Calu3 (cell line): ENCODE measurements around the gene DNAJC25. TPM values are rescaled to one million over a fixed set of nuclear protein-coding genes. Genes with fewer than 3 reads are reported as not detected.
A peak's percentile ranks its signal among the peaks of the same experiment; 100 is the strongest.

Source experiments
- BruUV-seq: library from RNA; stranded (reverse); fragments of 400-500 nt; replicated peaks from 2 replicates; lab custom pipeline; 2021; lab: Mats Ljungman, UMichigan
- CTCF ChIA-PET: fragments of 300-600 bp; sonication (Branson Sonifier 250); formaldehyde crosslinking; loops from one replicate; lab custom pipeline; 2022; ENCODE audit warnings: antibody characterized with exemption; lab: Charles Lee
- DNase-seq: peaks from one replicate; pipeline ENCODE4 v3.0.0; 2022
- H3K27ac Mint-ChIP-seq: one replicate; pipeline ENCODE4 v1.8.0; 2022; ENCODE audit warnings: mixed read lengths; ENCODE audit not compliant: unreplicated experiment
- H3K27me3 Mint-ChIP-seq: one replicate; pipeline ENCODE4 v1.8.0; 2022; ENCODE audit warnings: mixed read lengths; ENCODE audit not compliant: unreplicated experiment
- H3K36me3 Mint-ChIP-seq: one replicate; pipeline ENCODE4 v1.8.0; 2022; ENCODE audit warnings: mild to moderate bottlenecking, moderate library complexity, mixed read lengths; ENCODE audit not compliant: insufficient read depth, unreplicated experiment
- H3K4me1 Mint-ChIP-seq: one replicate; pipeline ENCODE4 v1.8.0; 2022; ENCODE audit warnings: mild to moderate bottlenecking, low read depth, mixed read lengths; ENCODE audit not compliant: unreplicated experiment
- H3K4me3 Mint-ChIP-seq: one replicate; pipeline ENCODE4 v1.8.0; 2022; ENCODE audit warnings: mild to moderate bottlenecking, low read depth, moderate library complexity, mixed read lengths; ENCODE audit not compliant: unreplicated experiment
- H3K9me3 Mint-ChIP-seq: one replicate; pipeline ENCODE4 v1.8.0; 2022; ENCODE audit warnings: low read depth, mixed read lengths; ENCODE audit not compliant: unreplicated experiment
- CTCF ChIP-seq: fragments of 200-600 bp; IDR thresholded peaks from one replicate; pipeline ENCODE4 v1.8.0; 2022; ENCODE audit warnings: antibody characterized with exemption; ENCODE audit not compliant: unreplicated experiment
- intact Hi-C: fragments of 100-400 bp; cut with micrococcal nuclease; formaldehyde crosslinking; loops from one replicate; pipeline ENCODE4 v1.10.0; 2022; ENCODE audit not compliant: unreplicated experiment
- total RNA-seq: library from RNA; stranded (reverse); gene quantifications from 2 replicates; pipeline ENCODE4 v1.2.3, GENCODE V29; 2022

The DNAJC25 gene
- total RNA-seq, 1 experiment from 2014 or later = 6.3 TPM

GRCh38 chr9:111657051-111657450 lies 25.9 kb downstream of the DNAJC25 start:
- CTCF ChIA-PET = no interaction called here
- Mint-ChIP-seq H3K27me3 (no peaks in the 10 kb centered on the region), H3K9me3 (no peaks in the 10 kb centered on the region), H3K27ac (no peak overlapping the region), H3K4me3 (no peak overlapping the region), H3K4me1 (peaks cover 3% of the 10 kb centered on the region), H3K36me3 (peaks cover 16% of the 10 kb centered on the region)
- intact Hi-C loops = no loop called here
- no peak for DNase-seq
- BruUV-seq = no TSS peak
- no peak for TF ChIP-seq CTCF

- no peak for DNase-seq
- Mint-ChIP-seq H3K4me3 (no peak overlapping the region), H3K27me3 (no peaks in the 10 kb centered on the region), H3K9me3 (no peaks in the 10 kb centered on the region), H3K4me1 (peaks cover 20% of the 10 kb centered on the region), H3K27ac (no peak overlapping the region), H3K36me3 (peaks cover 25% of the 10 kb centered on the region)
- no TSS peak for BruUV-seq
- TF ChIP-seq CTCF = no peak
- intact Hi-C loops = loop anchor here (2.0 kb wide), 1 partner anchor 60 kb away; the partner anchor contains the start of gene PTGR1
- CTCF ChIA-PET = no interaction called here
Measured at GRCh38 chr9:111658943-111659342, 27.8 kb downstream of the DNAJC25 start.

- Mint-ChIP-seq H3K9me3 (no peaks in the 10 kb centered on the region), H3K4me3 (no peak overlapping the region), H3K36me3 (peaks cover 25% of the 10 kb centered on the region), H3K4me1 (peaks cover 20% of the 10 kb centered on the region), H3K27me3 (no peaks in the 10 kb centered on the region), H3K27ac (no peak overlapping the region)
- no peak for TF ChIP-seq CTCF
- no peak for DNase-seq
- BruUV-seq = no TSS peak
- intact Hi-C loops = loop anchor here (2.0 kb wide), 1 partner anchor 61 kb away; the partner anchor contains the start of gene PTGR1
- CTCF ChIA-PET = no interaction called here
Measured at GRCh38 chr9:111659691-111660090, 28.6 kb downstream of the DNAJC25 start.

GRCh38 chr9:111661150-111661801 lies 30.1 kb downstream of the DNAJC25 start, which contains the start of gene GNG10:
Gene GNG10 (plus strand): TSS chr9:111661605. CDS start chr9:111661635, 30 bp downstream.
- Mint-ChIP-seq H3K9me3 (no peaks in the 10 kb centered on the region), H3K4me1 (peaks cover 20% of the 10 kb centered on the region), H3K27me3 (no peaks in the 10 kb centered on the region), H3K27ac (peak within 1 kb of the TSS; percentile 53), H3K36me3 (peaks cover 25% of the 10 kb centered on the region), H3K4me3 (peak within 1 kb of the TSS; percentile 94)
- DNase-seq = peak; percentile 65
- BruUV-seq = no TSS peak
- CTCF ChIA-PET = no interaction called here
- intact Hi-C loops = no loop called here
- no peak for TF ChIP-seq CTCF
